ENCODE data around the gene PECR. TPM values are rescaled to one million over a fixed set of nuclear protein-coding genes. Genes with fewer than 3 reads are reported as not detected.

PECR gene
- total RNA-seq, 1 experiment from 2014 or later: 16.3 TPM

- H3K4me2 ChIP-seq (ENCODE audit: low read length): no peak overlapping the region
- H3K27ac ChIP-seq (ENCODE audit: low read depth, low read length): no peak overlapping the region
- DNase-seq (ENCODE audit: low read depth, low spot score) (no peak), ATAC-seq (no peak)
- no peak overlapping the region for H3K9ac ChIP-seq (ENCODE audit: low read length)
- H4K20me1 ChIP-seq (ENCODE audit: insufficient read depth): no peaks in the 10 kb centered on the region
- H3K4me1 ChIP-seq (ENCODE audit: control insufficient read depth in 1 of 2, insufficient read depth in 2 of 2, low read length in 2 of 2): peaks cover 0 to 5% of the 10 kb centered on the region in 2 experiments; a peak in 2 of 4 replicates
- H2AFZ ChIP-seq (ENCODE audit: low read depth, low read length, poor library complexity, severe bottlenecking): no peak overlapping the region
- TF ChIP-seq YY1 (IDR thresholded peaks at IDR 0.05; ENCODE audit: extremely low read depth, insufficient replicate concordance, low read depth, low read length): no peak
- ChIA-PET RAD21 (ENCODE audit: low non-redundant PET in 1 of 2, low total read pairs in 2 of 2, uncharacterized antibody in 2 of 2, unreplicated experiment in 2 of 2) (no interaction called here), CTCF (interaction anchor here (1.2 kb wide), 1 partner anchor 44 kb away, joined by 3 read pairs; no protein-coding TSS in a partner anchor), POLR2A (no interaction called here)
- no peak overlapping the region for H3K4me3 ChIP-seq (replicated peaks in 1 of 2; ENCODE audit: low read depth in 1 of 2, low read length in 2 of 2)
- H3K36me3 ChIP-seq (ENCODE audit: control insufficient read depth in 1 of 2, insufficient read depth in 2 of 2, low read length in 2 of 2): no peaks in the 10 kb centered on the region
- no peaks in the 10 kb centered on the region for H3K27me3 ChIP-seq (ENCODE audit: insufficient read depth, low read length)
- no TSS peak for BruUV-seq (replicated peaks)
- intact Hi-C loops (cut with micrococcal nuclease): no loop called here
- no peaks in the 10 kb centered on the region for H3K79me2 ChIP-seq (ENCODE audit: insufficient read depth, low read length)
- no peaks in the 10 kb centered on the region for H3K9me2 ChIP-seq (ENCODE audit: insufficient read depth)
- no peaks in the 10 kb centered on the region for H3K9me3 ChIP-seq (ENCODE audit: control insufficient read depth in 1 of 2, insufficient read depth in 1 of 2, low read depth in 1 of 2, low read length in 2 of 2)
These were observed 11.4 kb downstream of the PECR start for GRCh38 chr2:216070195-216070594.

- Histone ChIP-seq H3K36me3 (ENCODE audit: control insufficient read depth in 1 of 2, insufficient read depth in 2 of 2, low read length in 2 of 2) (no peaks in the 10 kb centered on the region; a peak in 1 of 4 replicates), H3K9me2 (ENCODE audit: insufficient read depth) (no peaks in the 10 kb centered on the region), H4K20me1 (ENCODE audit: insufficient read depth) (no peaks in the 10 kb centered on the region), H3K9ac (ENCODE audit: low read length) (no peak overlapping the region), H3K27ac (ENCODE audit: low read depth, low read length) (no peak overlapping the region), H3K27me3 (ENCODE audit: insufficient read depth, low read length) (no peaks in the 10 kb centered on the region), H3K4me3 (replicated peaks in 1 of 2; ENCODE audit: low read depth in 1 of 2, low read length in 2 of 2) (no peak overlapping the region), H3K79me2 (ENCODE audit: insufficient read depth, low read length) (no peaks in the 10 kb centered on the region), H3K4me1 (ENCODE audit: control insufficient read depth in 1 of 2, insufficient read depth in 2 of 2, low read length in 2 of 2) (no peaks in the 10 kb centered on the region), H3K9me3 (ENCODE audit: control insufficient read depth in 1 of 2, insufficient read depth in 1 of 2, low read depth in 1 of 2, low read length in 2 of 2) (no peaks in the 10 kb centered on the region), H2AFZ (ENCODE audit: low read depth, low read length, poor library complexity, severe bottlenecking) (no peak overlapping the region), H3K4me2 (ENCODE audit: low read length) (no peak overlapping the region)
- ATAC-seq (no peak), DNase-seq (ENCODE audit: low read depth, low spot score) (no peak)
- RAD21 ChIA-PET (ENCODE audit: low non-redundant PET in 1 of 2, low total read pairs in 2 of 2, uncharacterized antibody in 2 of 2, unreplicated experiment in 2 of 2): no interaction called here
- POLR2A ChIA-PET: interaction anchor here (0.5 kb wide), 1 partner anchor 10 kb away, joined by 3 read pairs; no protein-coding TSS in a partner anchor
- no TSS peak for BruUV-seq (replicated peaks)
- intact Hi-C loops (cut with micrococcal nuclease): no loop called here
- CTCF ChIA-PET: interaction anchor here (1.2 kb wide), 1 partner anchor 45 kb away, joined by 3 read pairs; no protein-coding TSS in a partner anchor
- TF ChIP-seq POLR2AphosphoS5 (IDR thresholded peaks at IDR 0.05; ENCODE audit: low read depth, low read length) (no peak), RAD21 (IDR thresholded peaks at IDR 0.05; ENCODE audit: low read depth) (no peak), YY1 (IDR thresholded peaks at IDR 0.05; ENCODE audit: extremely low read depth, insufficient replicate concordance, low read depth, low read length) (no peak), ATF3 (IDR thresholded peaks at IDR 0.05) (no peak), MAX (IDR thresholded peaks at IDR 0.05) (no peak), CTCF (IDR thresholded peaks at IDR 0.05 in 2 of 3, conservative IDR thresholded peaks at IDR 0.05 in 1 of 3; ENCODE audit: borderline replicate concordance in 1 of 3, insufficient read depth in 1 of 3, low read depth in 2 of 3, low read length in 2 of 3) (no peak), ELF1 (IDR thresholded peaks at IDR 0.05; ENCODE audit: borderline replicate concordance, low read depth) (no peak), TCF7L2 (IDR thresholded peaks at IDR 0.05; ENCODE audit: borderline replicate concordance, extremely low read depth, insufficient read depth, insufficient read length) (no peak), EGR1 (IDR thresholded peaks at IDR 0.05; ENCODE audit: low read depth) (no peak), CEBPB (IDR thresholded peaks at IDR 0.05; ENCODE audit: low read depth) (no peak), ZNF274 (IDR thresholded peaks at IDR 0.05; ENCODE audit: low read depth, low read length) (no peak), SP1 (IDR thresholded peaks at IDR 0.05; ENCODE audit: low read depth) (no peak)
These were observed 12.6 kb downstream of the PECR start for GRCh38 chr2:216069028-216069427.
